NCI-H748 (cell line): Measurements from ENCODE around the gene ADM5.

Experiments
- DNase-seq: peaks from one replicate; lab custom pipeline; 2025; ENCODE audit not compliant: unreplicated experiment; lab: John Stamatoyannopoulos, UW

Gene ADM5

DNA sequence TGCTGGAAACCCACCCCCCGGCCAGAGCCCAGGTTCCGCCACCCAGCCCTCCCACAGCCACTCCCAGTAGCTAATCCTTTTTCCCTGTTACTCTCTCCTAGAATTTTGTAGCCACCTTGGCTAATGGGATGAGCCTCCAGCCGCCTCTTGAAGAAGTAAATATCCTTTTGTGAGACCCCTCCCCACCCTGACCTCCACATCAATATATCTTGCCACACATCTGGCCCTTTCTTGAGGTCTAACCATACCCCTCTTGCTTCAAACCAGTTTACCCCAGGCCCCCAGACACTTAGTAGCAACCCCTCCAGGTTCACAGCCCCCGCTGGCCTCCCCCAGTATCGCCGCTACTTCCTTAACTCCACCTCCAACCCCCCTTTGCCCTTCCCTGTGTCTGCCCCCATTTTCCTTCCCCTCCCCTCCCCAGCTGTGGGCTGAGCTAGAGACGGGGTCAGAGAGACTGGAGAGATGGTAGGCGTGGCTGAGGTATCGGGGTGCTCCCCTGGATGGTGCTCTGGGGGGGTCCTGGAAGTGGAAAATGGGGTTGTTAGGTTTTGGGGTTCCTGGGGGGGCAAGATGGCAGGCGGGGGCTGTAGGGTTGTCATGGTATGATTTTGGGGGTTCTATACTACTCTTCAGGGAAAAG lies 9.5 kb upstream of the ADM5 start:
- no peak for DNase-seq

- DNase-seq: peak; percentile 94
Measured at GRCh38 chr19:49680421-49681351, 8.7 kb upstream of the ADM5 start.

DNA sequence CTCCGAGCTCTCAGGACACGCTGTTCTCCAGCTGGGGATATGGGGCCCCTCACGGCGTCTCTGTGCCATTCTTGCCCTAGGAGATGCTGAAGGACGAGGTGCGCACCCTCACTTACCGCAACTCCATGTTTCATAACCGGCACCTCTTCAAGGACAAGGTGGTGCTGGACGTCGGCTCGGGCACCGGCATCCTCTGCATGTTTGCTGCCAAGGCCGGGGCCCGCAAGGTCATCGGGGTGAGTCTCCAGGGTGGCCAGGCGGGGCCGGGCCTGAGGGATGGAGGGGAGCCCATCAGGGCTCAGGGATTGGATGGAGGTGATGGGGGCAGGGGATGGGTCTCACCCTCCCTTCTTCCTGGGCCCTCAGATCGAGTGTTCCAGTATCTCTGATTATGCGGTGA lies 7.6 kb upstream of the ADM5 start:
- no peak for DNase-seq

- DNase-seq: no peak
Measured at GRCh38 chr19:49682274-49682673, 7.1 kb upstream of the ADM5 start.

- no peak for DNase-seq
Measured at GRCh38 chr19:49683814-49684250, 5.6 kb upstream of the ADM5 start.

GRCh38 chr19:49684251-49684982 lies 5.0 kb upstream of the ADM5 start:
- no peak for DNase-seq

DNA sequence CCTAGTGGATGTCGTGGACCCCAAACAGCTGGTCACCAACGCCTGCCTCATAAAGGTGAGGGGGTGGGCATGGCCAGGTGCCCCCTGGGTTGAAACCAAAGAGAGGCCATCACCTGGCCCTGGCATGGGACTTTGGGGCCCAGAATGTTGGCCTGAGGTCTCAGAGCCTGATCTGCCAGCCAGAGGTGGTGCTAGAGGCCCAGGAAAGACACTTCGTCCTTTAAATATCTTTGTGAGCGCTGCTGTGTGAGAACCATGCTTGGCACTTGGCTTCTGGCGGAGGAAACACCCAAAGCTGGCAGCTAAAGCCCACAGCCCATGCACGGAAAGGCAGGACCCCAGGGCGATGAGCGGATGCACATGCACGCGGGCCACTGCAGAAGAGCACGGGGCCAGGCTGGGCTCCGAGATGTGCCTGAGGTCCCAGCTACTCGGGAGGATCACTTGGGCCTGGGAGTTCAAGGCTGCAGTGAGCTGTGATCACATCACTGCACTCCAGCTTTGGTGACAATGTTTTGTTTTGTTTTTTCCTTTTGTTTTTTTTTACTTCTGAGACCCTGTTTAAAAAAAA lies 4.3 kb upstream of the ADM5 start:
- no peak for DNase-seq

GRCh38 chr19:49685845-49686332 lies 3.5 kb upstream of the ADM5 start:
- DNase-seq: no peak

- no peak for DNase-seq
Measured at GRCh38 chr19:49686503-49687088, 2.8 kb upstream of the ADM5 start.

DNA sequence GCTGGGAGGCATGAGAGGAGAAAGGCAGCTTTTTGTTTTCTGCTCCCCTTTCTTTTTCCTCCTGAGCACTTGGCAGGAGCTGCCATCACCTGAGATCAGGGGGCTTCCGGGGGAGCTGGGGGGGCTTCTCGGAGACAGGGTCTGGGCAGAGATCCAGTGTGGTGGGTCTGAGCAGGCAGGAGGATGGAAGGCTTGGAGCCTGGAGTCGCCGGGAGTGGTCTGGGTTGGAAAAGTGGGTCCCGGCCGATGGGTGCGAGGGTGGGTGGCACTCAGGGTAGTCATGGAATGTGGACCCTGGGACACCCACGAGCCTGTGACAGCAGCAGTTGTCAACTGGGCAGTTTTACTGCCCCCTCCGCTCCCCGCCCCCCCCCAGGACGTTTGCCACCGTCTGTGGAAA lies 2.2 kb upstream of the ADM5 start:
- DNase-seq: no peak

DNA sequence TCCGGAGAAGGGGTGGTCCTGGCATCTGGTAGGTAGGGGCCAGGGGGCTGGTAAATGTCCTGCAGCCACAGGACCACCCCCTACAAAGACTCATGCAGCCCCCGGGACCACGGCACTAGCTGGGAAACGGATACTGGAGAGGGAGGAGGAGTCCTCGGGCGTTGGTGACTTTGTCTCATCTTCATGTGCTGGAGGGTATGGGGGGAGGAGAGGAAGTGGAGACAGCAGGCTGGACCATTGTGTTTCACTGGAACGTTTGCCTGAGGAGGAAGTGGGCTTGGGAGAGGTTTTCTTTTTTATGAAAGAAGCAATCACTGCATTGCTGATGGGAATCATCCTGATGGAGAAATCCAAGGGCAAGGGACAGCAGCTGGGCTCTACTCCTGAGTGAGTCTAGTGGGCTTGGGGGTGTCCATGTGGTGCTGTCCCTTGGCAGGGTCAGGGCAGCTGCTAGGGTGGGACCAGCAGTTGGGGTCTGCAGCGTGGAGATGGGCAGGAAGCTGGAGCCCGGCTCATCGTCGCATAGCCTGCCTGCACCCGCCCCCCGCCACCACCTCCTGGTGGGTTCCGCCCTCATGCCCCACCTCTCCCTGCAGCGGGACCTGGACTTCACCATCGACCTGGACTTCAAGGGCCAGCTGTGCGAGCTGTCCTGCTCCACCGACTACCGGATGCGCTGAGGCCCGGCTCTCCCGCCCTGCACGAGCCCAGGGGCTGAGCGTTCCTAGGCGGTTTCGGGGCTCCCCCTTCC lies 1.7 kb upstream of the ADM5 start:
- no peak for DNase-seq

DNA sequence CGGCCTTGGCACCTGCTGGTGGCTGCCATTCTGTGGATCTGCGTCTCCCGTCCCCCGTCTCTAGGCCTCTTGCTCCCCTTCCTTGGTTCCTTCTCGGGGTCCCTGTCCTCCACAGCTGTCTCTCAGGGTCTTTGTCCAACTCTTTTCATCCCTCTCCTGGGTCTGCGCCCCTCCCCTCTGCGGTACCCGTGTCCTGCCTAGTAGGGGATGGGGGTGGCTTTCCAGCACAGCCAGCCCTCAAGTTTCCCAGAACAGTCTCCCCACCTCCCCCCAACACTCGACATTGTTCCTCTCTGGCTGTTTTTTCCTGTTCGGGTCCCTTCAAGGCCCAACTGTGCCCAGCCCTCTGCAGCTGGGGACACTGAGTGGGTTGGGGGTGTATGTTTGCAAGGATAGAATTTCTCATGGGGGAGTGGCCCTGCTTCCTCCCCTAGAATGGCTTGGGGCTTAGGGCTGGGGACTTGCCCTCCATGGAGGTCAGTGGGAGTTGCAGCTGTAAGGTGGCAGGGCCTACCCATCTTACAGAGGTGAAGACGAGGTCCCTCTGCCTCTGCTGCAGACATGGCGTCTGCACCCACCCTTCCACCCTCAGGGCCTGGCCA lies 762 bp upstream of the ADM5 start:
- no peak for DNase-seq

- peak; percentile 76 for DNase-seq
Measured at GRCh38 chr19:49690079-49690655, 773 bp downstream of the ADM5 start.

DNA sequence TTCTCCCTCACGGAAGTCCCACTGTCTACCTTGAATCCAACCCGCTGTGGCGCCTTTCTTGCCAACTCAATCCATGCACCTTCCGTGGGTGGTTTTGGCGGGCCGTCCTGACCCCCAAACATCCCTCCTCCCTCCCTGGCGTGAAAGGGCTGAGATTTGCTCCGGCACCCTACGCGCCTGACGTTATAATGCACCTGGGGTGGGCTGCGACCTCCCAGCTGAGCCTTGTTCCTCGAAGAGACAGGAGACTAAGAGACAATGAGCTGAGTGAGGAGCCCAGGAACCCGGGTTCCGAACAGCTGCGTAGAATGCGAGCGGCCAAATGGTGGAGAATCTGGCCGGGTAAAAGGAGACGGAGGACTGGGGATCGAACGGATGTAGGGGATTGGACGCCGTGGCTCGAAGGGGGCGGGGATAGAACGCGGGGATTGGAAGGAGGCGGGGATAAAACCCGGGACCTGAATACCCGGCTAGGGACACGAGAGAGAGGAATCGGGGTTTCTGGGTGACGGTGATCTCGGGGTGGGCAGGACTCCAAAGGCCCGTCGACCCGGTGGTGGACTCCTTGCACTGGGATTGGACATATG lies 1.4 kb downstream of the ADM5 start, which contains the start of gene CPT1C:
CPT1C (plus strand) TSS at position 461 of the 587 bp plus-strand sequence. CDS start 1,137 bp downstream, outside the sequence.
- DNase-seq: peak; percentile 97

GRCh38 chr19:49691243-49692146 lies 2.1 kb downstream of the ADM5 start:
- DNase-seq: peak; percentile 94

- DNase-seq: no peak
Measured at GRCh38 chr19:49692147-49692506, 2.7 kb downstream of the ADM5 start.

DNA sequence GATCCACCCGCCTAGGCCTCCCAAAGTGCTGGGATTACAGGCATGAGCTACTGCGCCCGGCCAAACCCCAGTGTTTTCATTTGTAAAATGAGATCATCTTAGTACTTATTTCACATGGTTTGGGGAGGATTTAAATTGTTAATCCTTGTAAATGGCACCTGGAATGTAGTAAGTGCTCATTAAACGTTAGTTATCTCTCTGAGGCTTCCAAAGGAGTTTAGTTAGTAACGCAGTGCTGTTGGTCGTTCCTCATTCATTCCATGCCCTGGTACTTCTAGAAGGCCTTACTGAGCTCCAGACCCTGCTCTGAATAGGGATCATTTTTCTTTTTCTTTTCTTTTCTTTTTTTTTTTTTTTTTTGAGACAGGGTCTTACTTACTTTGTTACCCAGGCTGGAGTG lies 6.7 kb downstream of the ADM5 start:
- no peak for DNase-seq

DNA sequence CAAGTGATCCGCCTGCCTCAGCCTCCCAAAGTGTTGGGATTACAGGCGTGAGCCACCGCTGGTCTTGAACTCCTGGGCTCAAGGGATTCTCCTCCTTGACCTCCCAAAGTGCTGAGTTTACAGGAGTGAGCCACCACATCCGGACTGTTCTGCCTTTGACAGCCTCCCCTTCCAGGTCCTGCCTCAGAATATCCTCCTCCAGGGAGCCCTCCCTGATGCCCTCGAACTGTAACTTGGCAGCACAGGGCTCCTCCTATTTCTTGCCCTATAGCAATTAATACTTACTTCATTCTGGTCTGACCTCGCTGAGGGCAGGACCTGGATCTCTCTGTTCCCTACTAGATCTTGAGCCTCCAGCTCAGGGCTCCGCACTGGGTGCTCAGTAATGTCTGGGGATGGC lies 7.5 kb downstream of the ADM5 start:
- DNase-seq: no peak
